A549 (cell line): ENCODE measurements around the gene PDLIM3.

Source experiments
- BHLHE40 ChIP-seq: IDR thresholded peaks from 2 replicates; pipeline ENCODE4 v1.6.1; 2012; ENCODE audit warnings: low read depth, low read length, inconsistent platforms
- CTCF ChIP-seq: fragments of >200 bp; sonication (Bioruptor Twin); formaldehyde crosslinking; IDR thresholded peaks from 3 replicates; pipeline ENCODE4 v1.5.1; 2016
- EP300 ChIP-seq, 2 experiments: fragments of >200 bp; sonication (Bioruptor Twin); formaldehyde crosslinking; IDR thresholded peaks; 2 replicates in 1 of 2; 3 replicates in 1 of 2; pipeline ENCODE4 v1.6.1; 2016 to 2017
- JUN ChIP-seq, 2 experiments: fragments of >200 bp; sonication (Bioruptor Twin); formaldehyde crosslinking; IDR thresholded peaks; 2 replicates in 1 of 2; 3 replicates in 1 of 2; pipeline ENCODE4 v1.6.1; 2016 to 2017
- KDM5A ChIP-seq: fragments of 200-600 bp; sonication (generic); IDR thresholded peaks from 2 replicates; pipeline ENCODE4 v1.6.1; 2016; ENCODE audit warnings: antibody characterized with exemption, mild to moderate bottlenecking
- MAFK ChIP-seq: fragments of 450-650 bp; IDR thresholded peaks from 2 replicates; pipeline ENCODE4 v1.6.1; 2014; ENCODE audit not compliant: partially characterized antibody
- POLR2A ChIP-seq: IDR thresholded peaks from 2 replicates; pipeline ENCODE4 v1.6.1; 2012; ENCODE audit warnings: mild to moderate bottlenecking, low read length
- RAD21 ChIP-seq, 2 experiments: fragments of >200 bp in 1 of 2; sonication (Bioruptor Twin) in 1 of 2; formaldehyde crosslinking in 1 of 2; IDR thresholded peaks in 1 of 2; conservative IDR thresholded peaks in 1 of 2; 2 replicates in 1 of 2; 3 replicates in 1 of 2; pipeline ENCODE4 v1.6.1; 2012 to 2018; ENCODE audit warnings: inconsistent platforms in 1 of 2
- RFX5 ChIP-seq: fragments of 450-650 bp; IDR thresholded peaks from 2 replicates; pipeline ENCODE4 v1.7.1; 2014; ENCODE audit warnings: antibody characterized with exemption, mild to moderate bottlenecking, moderate library complexity
- ZNF302 ChIP-seq: fragments of 250-450 bp; sonication (Bioruptor Pico); IDR thresholded peaks from 2 replicates; pipeline ENCODE4 v1.9.0; 2021; ENCODE audit warnings: inconsistent platforms, mild to moderate bottlenecking, moderate library complexity

- TF ChIP-seq POLR2A (no peak), EP300 (IDR thresholded peaks at IDR 0.05) (no peak), CTCF (no peak), BHLHE40 (no peak), RAD21 (conservative IDR thresholded peaks at IDR 0.05 in 1 of 2, IDR thresholded peaks at IDR 0.05 in 1 of 2) (no peak), MAFK (no peak), ZNF302 (CRISPR knock-in tag) (no peak), KDM5A (no peak), RFX5 (no peak), JUN (IDR thresholded peaks at IDR 0.05) (no peak)
Measured at GRCh38 chr4:185508181-185508580, 27.1 kb downstream of the PDLIM3 start.
